Small intestine (tissue), 7 donors: ENCODE data around the gene NRP2. TPM values are rescaled to one million over a fixed set of nuclear protein-coding genes. Genes with fewer than 3 reads are reported as not detected.
A peak's percentile ranks its signal among the peaks of the same experiment; 100 is the strongest.

Experiments used
- DNase-seq, 2 donors: peaks; one replicate each; pipeline versions ENCODE4 v3.0.0 to v3.0.0-alpha.2; 2013
- FAIRE-seq: peaks from 2 replicates; lab custom pipeline; 2012; peaks lifted over from hg19 to GRCh38; lab: Jason Lieb, UNC
- H3K27ac ChIP-seq, 3 donors: one replicate each; pipeline ENCODE4 v1.5.1; 2013; ENCODE audit warnings: low read length in 2 of 3, mild to moderate bottlenecking in 2 of 3, control low read depth in 1 of 3, inconsistent platforms in 1 of 3, low read depth in 1 of 3, moderate library complexity in 1 of 3
- H3K27me3 ChIP-seq, 3 donors: one replicate each; pipeline ENCODE4 v1.6.1; 2013; ENCODE audit warnings: low read length in 3 of 3, inconsistent platforms in 1 of 3; ENCODE audit not compliant: control insufficient read depth in 3 of 3, insufficient read depth in 3 of 3
- H3K36me3 ChIP-seq, 3 donors: one replicate each; pipeline ENCODE4 v1.6.1; 2013; ENCODE audit warnings: low read length in 3 of 3, inconsistent platforms in 1 of 3, low read depth in 1 of 3, mild to moderate bottlenecking in 1 of 3, moderate library complexity in 1 of 3; ENCODE audit not compliant: control insufficient read depth in 3 of 3, insufficient read depth in 2 of 3
- H3K4me1 ChIP-seq, 3 donors: one replicate each; pipeline ENCODE4 v1.6.1; 2013; ENCODE audit warnings: low read length in 2 of 3, inconsistent platforms in 1 of 3, low read depth in 1 of 3, mild to moderate bottlenecking in 1 of 3, moderate library complexity in 1 of 3; ENCODE audit not compliant: control insufficient read depth in 3 of 3, insufficient read depth in 2 of 3
- H3K4me3 ChIP-seq, 3 donors: one replicate each; pipeline ENCODE4 v1.5.1; 2013; ENCODE audit warnings: low read length in 3 of 3, control low read depth in 1 of 3, inconsistent platforms in 1 of 3, low read depth in 1 of 3, mild to moderate bottlenecking in 1 of 3, moderate library complexity in 1 of 3
- H3K9me3 ChIP-seq, 2 donors: one replicate each; pipeline ENCODE4 v1.6.1; 2013; ENCODE audit warnings: low read depth in 1 of 2, low read length in 1 of 2; ENCODE audit not compliant: control insufficient read depth in 2 of 2, insufficient read depth in 1 of 2
- WGBS, 3 donors: extraction: QIAGEN DNeasy Blood & Tissue Kit; methylation state at CpG; one replicate each; pipeline ENCODE4 v1.1.7; 2013; 5-methylcytosine and 5-hydroxymethylcytosine counted together
- polyA plus RNA-seq, 4 donors: library from polyadenylated mRNA; stranded (reverse) in 3 of 4; unstranded in 1 of 4; fragments of 200-250 nt in 3 of 4; fragments of 120-200 nt in 1 of 4; gene quantifications; one replicate each; pipeline versions ENCODE4 v1.2.1 to v1.2.3, GENCODE V29; 2013
- donor health status: healthy with polysubstance abuse.
- donor health status: control.
- donor health status: control.
- donor health status: Bipolar disorder and iron deficiency.
- donor health status: healthy.

Gene NRP2
- polyA plus RNA-seq, 4 donors, result 0.81 to 9.6 (median 4.9) TPM

DNA sequence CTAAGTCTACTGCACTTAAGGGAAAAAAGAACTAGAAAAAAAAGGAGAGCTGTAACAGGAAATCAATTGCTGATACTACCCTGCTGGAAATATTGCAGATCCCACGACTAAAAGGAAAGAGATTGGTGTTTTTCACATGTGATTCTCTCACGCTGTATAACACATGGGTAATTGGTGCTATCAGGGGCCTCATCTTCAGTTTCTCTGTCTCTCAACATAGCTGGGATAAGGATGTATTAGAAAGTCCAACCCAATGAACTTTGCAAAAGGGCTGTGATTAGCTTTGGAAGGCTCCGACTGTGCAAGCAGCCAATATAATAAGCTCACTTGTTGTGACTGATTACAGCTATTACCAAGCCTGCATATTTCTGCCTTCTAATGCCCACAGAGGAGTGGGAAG is 133.4 kb downstream of the NRP2 start:
- H3K9me3 ChIP-seq, result no peaks in the 10 kb centered on the region
- no peak overlapping the region for H3K4me3 ChIP-seq
- H3K27me3 ChIP-seq, result no peaks in the 10 kb centered on the region
- H3K27ac ChIP-seq, result no peak overlapping the region
- no peaks in the 10 kb centered on the region for H3K4me1 ChIP-seq
- DNase-seq (no peak), FAIRE-seq (no peak)
- 67 to 70% (median 69%) methylated on average over 3 of the region's 3 CpGs for WGBS, 3 donors
- H3K36me3 ChIP-seq, result no peaks in the 10 kb centered on the region

DNA sequence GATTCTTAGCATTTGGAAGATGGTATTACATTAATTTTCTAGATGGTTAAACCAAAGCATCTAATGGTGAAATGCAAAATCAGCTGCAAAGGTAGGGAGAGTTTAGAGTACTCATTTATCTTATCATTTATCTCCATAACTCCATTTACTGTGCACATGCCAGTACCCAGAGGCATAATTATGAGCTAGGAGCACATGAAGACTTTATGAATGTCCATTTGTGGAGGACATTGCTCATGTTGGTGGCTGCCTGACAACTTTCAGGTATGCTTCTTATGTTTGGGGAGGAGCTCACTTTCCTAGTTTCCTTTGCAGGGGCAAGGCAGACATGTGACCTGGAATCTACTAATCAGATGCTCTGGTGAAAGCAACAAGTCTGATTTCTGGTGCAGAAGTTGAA is 134.0 kb downstream of the NRP2 start:
- no peaks in the 10 kb centered on the region for H3K9me3 ChIP-seq
- no peak for DNase-seq
- no peaks in the 10 kb centered on the region for H3K36me3 ChIP-seq
- peaks cover 0 to 1% (median 0%) of the 10 kb centered on the region in 3 donors for H3K27me3 ChIP-seq
- FAIRE-seq, result no peak
- no peak overlapping the region for H3K4me3 ChIP-seq
- no peak overlapping the region for H3K27ac ChIP-seq
- H3K4me1 ChIP-seq, result no peaks in the 10 kb centered on the region

DNA sequence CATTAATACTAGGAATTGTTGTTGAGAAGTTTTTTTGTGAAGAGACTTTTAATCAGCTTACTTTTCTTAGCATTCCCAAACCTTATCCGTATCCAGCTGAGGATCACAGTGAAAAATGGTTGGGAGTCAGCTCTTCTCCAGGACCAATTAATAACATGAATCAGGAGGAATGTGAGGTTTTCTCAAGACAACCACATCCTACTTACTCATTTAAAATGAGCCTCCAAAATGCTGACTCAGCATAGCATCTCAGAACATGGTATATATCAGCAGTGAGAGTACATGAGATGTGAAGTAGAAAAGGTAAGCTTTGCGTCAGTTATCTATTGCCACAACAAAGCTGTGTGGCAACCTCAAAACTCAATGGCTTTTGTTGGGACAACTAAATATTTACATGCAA is 140.3 kb downstream of the NRP2 start:
- H3K9me3 ChIP-seq, result no peaks in the 10 kb centered on the region
- no peaks in the 10 kb centered on the region for H3K4me1 ChIP-seq
- no peak for FAIRE-seq
- WGBS, 3 donors, result 94 to 96% (median 95%) methylated on average over 2 of the region's 2 CpGs
- H3K36me3 ChIP-seq, result no peaks in the 10 kb centered on the region
- no peak overlapping the region for H3K27ac ChIP-seq
- DNase-seq, result no peak
- no peak overlapping the region for H3K4me3 ChIP-seq
- peaks cover 0 to 1% (median 0%) of the 10 kb centered on the region in 3 donors for H3K27me3 ChIP-seq

DNA sequence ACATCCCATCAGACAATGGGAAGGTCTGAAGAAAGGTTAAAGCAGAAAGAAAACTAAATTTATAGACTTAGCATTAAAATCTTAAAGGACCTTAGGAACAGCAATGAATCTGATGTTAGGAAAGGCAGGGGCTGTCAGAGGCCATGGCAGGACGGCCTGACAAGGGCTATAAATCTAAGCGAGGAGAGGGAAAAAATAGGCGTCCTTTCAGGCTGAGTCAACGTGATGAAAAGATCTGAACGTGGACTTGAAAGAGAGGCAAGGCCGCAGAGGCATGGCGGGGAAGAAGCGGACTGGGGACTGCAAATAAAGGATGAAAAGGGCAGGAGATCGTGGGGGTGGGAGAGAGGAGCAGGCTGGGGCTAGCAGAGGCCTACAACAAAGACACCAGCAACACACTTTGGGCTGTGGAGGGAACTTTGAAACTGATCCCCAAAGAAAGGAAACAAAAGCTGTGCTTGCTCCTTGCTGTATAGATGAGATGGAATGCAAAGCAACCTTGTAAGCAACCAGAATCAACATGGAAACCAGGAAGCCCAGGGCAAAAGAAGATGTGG is 145.6 kb downstream of the NRP2 start:
- H3K27me3 ChIP-seq, result no peaks in the 10 kb centered on the region
- H3K9me3 ChIP-seq, result no peaks in the 10 kb centered on the region
- no peak overlapping the region for H3K4me3 ChIP-seq
- WGBS, 3 donors, result 80 to 85% (median 82%) methylated on average over 9 of the region's 9 CpGs
- H3K4me1 ChIP-seq, result no peaks in the 10 kb centered on the region
- DNase-seq, result no peak
- H3K36me3 ChIP-seq, result no peaks in the 10 kb centered on the region
- no peak for FAIRE-seq
- no peak overlapping the region for H3K27ac ChIP-seq

DNA sequence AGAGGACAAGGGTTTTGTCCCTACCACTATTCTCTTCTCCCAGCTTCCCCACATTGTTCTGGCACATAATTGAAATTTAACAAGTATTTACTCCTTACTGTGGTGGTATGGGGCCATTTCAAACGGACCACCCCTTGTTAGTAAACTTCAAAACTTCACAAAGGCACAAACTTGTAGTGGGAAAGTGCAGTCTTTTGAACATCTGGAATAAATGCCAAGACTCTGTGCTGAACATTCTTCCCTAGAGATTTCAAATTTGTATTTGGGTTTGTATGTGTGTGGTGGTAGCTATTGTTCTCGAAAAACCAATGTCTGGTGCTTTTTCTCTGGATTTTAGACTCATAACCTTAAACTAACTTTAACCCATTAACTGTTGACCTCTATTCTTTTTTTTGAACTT is 151.6 kb downstream of the NRP2 start:
- FAIRE-seq (no peak), DNase-seq (no peak)
- H3K36me3 ChIP-seq, result no peaks in the 10 kb centered on the region
- H3K4me1 ChIP-seq, result no peaks in the 10 kb centered on the region
- WGBS, 3 donors, result 59 to 73% (median 61%) methylated on average over 2 of the region's 2 CpGs
- H3K4me3 ChIP-seq, result no peak overlapping the region
- no peak overlapping the region for H3K27ac ChIP-seq
- H3K9me3 ChIP-seq, result no peaks in the 10 kb centered on the region
- no peaks in the 10 kb centered on the region for H3K27me3 ChIP-seq

DNA sequence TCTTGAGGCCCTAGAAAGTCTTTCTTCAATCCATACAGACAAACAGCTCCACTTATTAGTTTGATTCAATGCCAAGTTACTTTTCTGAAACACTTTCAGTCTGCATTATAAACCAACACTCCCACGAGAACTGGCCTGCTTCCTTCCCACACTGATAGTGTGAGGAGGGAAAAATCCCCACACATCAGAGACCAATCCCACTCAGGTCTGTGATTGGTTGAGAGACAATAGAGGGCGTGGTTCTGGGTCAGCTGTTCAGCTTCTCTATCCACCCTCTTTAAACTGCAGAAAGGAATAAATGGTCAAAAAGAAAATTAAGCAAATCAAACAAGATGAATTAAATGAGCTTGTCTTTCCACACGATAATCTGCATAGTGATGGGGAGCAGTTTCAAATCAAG is 152.5 kb downstream of the NRP2 start:
- no peaks in the 10 kb centered on the region for H3K27me3 ChIP-seq
- no peaks in the 10 kb centered on the region for H3K36me3 ChIP-seq
- no peak overlapping the region for H3K4me3 ChIP-seq
- 34 to 43% (median 43%) methylated on average over 3 of the region's 3 CpGs for WGBS, 3 donors
- DNase-seq (no peak), FAIRE-seq (no peak)
- no peaks in the 10 kb centered on the region for H3K9me3 ChIP-seq
- H3K27ac ChIP-seq, result peak overlapping the region in 1 of 3 donors; percentile 33
- no peaks in the 10 kb centered on the region for H3K4me1 ChIP-seq

DNA sequence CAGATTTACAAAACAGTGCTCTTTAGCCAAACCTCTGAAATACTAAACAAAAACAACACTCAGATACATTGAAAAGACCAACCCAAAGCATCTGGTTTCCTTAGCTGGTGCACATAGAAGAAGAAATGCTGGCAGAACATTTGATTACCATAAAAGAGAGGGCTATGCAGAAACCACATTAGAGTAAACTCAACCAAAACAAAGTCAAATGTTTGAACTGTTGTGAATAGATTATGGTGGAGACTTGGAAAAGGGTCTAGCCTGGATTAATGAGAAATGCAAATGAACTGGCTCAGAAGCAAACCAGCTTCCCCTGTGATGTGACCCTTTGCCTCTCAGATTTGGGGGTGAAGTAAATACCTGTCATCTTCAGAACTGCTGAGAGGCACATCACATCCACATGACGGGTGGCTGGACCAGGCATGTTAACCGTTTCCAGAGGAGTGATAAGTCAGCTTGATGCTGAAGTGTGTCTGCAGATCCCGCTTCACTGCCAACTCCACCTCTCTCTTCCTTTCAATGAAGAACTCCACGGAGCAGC is 153.0 kb downstream of the NRP2 start:
- H3K27me3 ChIP-seq, result no peaks in the 10 kb centered on the region
- no peak for DNase-seq
- no peak for FAIRE-seq
- H3K4me1 ChIP-seq, result no peaks in the 10 kb centered on the region
- 53 to 69% (median 66%) methylated on average over 4 of the region's 4 CpGs for WGBS, 3 donors
- H3K36me3 ChIP-seq, result no peaks in the 10 kb centered on the region
- peak overlapping the region in 1 of 3 donors; percentile 1 for H3K27ac ChIP-seq
- H3K4me3 ChIP-seq, result no peak overlapping the region
- H3K9me3 ChIP-seq, result no peaks in the 10 kb centered on the region

DNA sequence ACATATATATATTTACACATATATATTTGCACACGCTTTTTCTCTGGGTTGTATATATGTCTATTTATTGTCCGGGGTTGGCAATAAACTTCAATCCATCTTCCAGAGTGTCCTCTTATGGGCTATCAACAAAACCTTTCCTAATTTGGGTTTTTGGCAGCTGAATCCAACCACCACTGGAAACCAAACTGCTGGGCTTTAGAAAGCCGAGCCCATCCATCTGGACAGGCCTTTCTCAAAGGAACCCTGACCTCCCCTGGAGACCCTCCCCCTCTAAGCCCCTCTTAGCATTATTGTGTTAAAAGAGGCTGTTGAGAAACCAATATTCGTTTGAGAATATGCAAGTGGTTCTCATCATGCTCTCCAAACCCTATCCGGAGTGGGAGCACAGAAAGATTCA is 153.6 kb downstream of the NRP2 start:
- WGBS, 3 donors, result 56 to 79% (median 76%) methylated on average over 5 of the region's 5 CpGs
- H3K4me3 ChIP-seq, result no peak overlapping the region
- no peaks in the 10 kb centered on the region for H3K4me1 ChIP-seq
- no peaks in the 10 kb centered on the region for H3K27me3 ChIP-seq
- FAIRE-seq (no peak), DNase-seq (no peak)
- H3K36me3 ChIP-seq, result no peaks in the 10 kb centered on the region
- no peaks in the 10 kb centered on the region for H3K9me3 ChIP-seq
- H3K27ac ChIP-seq, result no peak overlapping the region
